Parathyroid adenoma (tissue), 2 donors: Measurements from ENCODE around the gene NEIL3.

Experiments
- H2AFZ ChIP-seq: fragments of 300-600 bp; sonication (generic); one replicate; pipeline ENCODE4 v1.7.0; 2017; ENCODE audit warnings: antibody characterized with exemption, mild to moderate bottlenecking
- H3K27ac ChIP-seq: fragments of 300-600 bp; sonication (generic); one replicate; pipeline ENCODE4 v1.7.0; 2017
- H3K27me3 ChIP-seq: fragments of 300-600 bp; sonication (generic); one replicate; pipeline ENCODE4 v1.7.0; 2017; ENCODE audit warnings: low read length; ENCODE audit not compliant: control insufficient read depth, insufficient read depth
- H3K36me3 ChIP-seq: fragments of 300-600 bp; sonication (generic); one replicate; pipeline ENCODE4 v1.7.0; 2017; ENCODE audit warnings: low read length; ENCODE audit not compliant: control insufficient read depth, insufficient read depth
- H3K4me1 ChIP-seq: fragments of 300-600 bp; sonication (generic); one replicate; pipeline ENCODE4 v1.7.0; 2017; ENCODE audit warnings: control low read depth
- H3K4me2 ChIP-seq: fragments of 300-600 bp; sonication (generic); one replicate; pipeline ENCODE4 v1.7.0; 2017; ENCODE audit warnings: low read length
- H3K4me3 ChIP-seq: fragments of 300-600 bp; sonication (generic); one replicate; pipeline ENCODE4 v1.7.0; 2017; ENCODE audit warnings: low read depth, low read length
- H3K79me2 ChIP-seq: fragments of 300-600 bp; sonication (generic); one replicate; pipeline ENCODE4 v1.7.0; 2017; ENCODE audit warnings: control low read depth
- H3K9ac ChIP-seq: fragments of 300-600 bp; sonication (generic); one replicate; pipeline ENCODE4 v1.7.0; 2017; ENCODE audit warnings: mild to moderate bottlenecking
- H3K9me3 ChIP-seq: fragments of 300-600 bp; sonication (generic); one replicate; pipeline ENCODE4 v1.7.0; 2017; ENCODE audit warnings: low read length; ENCODE audit not compliant: control insufficient read depth
- TF ChIP-seq, protein P1 (sequence below): fragments of 300-600 bp; sonication (generic); IDR thresholded peaks from one replicate; pipeline ENCODE4 v1.7.0; 2017; ENCODE audit warnings: antibody characterized with exemption, mild to moderate bottlenecking
- donor health status: primary hyperparathyroidism.

Gene NEIL3

GRCh38 chr4:177380730-177381287 is 71.1 kb downstream of the NEIL3 start:
- no peak overlapping the region for H3K27ac ChIP-seq
- H3K4me3 ChIP-seq, result no peak overlapping the region

GRCh38 chr4:177381762-177382310 is 72.2 kb downstream of the NEIL3 start:
- TF ChIP-seq, protein P1, sequence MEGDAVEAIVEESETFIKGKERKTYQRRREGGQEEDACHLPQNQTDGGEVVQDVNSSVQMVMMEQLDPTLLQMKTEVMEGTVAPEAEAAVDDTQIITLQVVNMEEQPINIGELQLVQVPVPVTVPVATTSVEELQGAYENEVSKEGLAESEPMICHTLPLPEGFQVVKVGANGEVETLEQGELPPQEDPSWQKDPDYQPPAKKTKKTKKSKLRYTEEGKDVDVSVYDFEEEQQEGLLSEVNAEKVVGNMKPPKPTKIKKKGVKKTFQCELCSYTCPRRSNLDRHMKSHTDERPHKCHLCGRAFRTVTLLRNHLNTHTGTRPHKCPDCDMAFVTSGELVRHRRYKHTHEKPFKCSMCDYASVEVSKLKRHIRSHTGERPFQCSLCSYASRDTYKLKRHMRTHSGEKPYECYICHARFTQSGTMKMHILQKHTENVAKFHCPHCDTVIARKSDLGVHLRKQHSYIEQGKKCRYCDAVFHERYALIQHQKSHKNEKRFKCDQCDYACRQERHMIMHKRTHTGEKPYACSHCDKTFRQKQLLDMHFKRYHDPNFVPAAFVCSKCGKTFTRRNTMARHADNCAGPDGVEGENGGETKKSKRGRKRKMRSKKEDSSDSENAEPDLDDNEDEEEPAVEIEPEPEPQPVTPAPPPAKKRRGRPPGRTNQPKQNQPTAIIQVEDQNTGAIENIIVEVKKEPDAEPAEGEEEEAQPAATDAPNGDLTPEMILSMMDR, result no peak
- no peak overlapping the region for H3K4me3 ChIP-seq
- H3K79me2 ChIP-seq, result no peaks in the 10 kb centered on the region
- no peaks in the 10 kb centered on the region for H3K27me3 ChIP-seq
- H2AFZ ChIP-seq, result no peak overlapping the region
- no peaks in the 10 kb centered on the region for H3K4me1 ChIP-seq
- no peaks in the 10 kb centered on the region for H3K36me3 ChIP-seq
- no peak overlapping the region for H3K4me2 ChIP-seq
- H3K9ac ChIP-seq, result no peak overlapping the region
- no peaks in the 10 kb centered on the region for H3K9me3 ChIP-seq
- H3K27ac ChIP-seq, result no peak overlapping the region

More at GRCh38 chr4:177380730-177381287, 71.1 kb downstream of the NEIL3 start:
- Histone ChIP-seq H3K36me3 (no peaks in the 10 kb centered on the region), H3K4me1 (no peaks in the 10 kb centered on the region), H3K4me2 (no peak overlapping the region), H3K9me3 (no peaks in the 10 kb centered on the region), H2AFZ (no peak overlapping the region), H3K27me3 (no peaks in the 10 kb centered on the region), H3K79me2 (no peaks in the 10 kb centered on the region), H3K9ac (no peak overlapping the region)
- TF ChIP-seq, protein P1, result no peak

- TF ChIP-seq, protein P1, result no peak
These were observed 75.3 kb downstream of the NEIL3 start for GRCh38 chr4:177384856-177385397.

GRCh38 chr4:177385576-177386277 is 76.1 kb downstream of the NEIL3 start:
- H3K4me2 ChIP-seq, result no peak overlapping the region
- no peak overlapping the region for H2AFZ ChIP-seq
- no peaks in the 10 kb centered on the region for H3K36me3 ChIP-seq
- TF ChIP-seq, protein P1, result no peak
- H3K27me3 ChIP-seq, result no peaks in the 10 kb centered on the region
- H3K4me1 ChIP-seq, result no peaks in the 10 kb centered on the region
- H3K9me3 ChIP-seq, result no peaks in the 10 kb centered on the region
- no peaks in the 10 kb centered on the region for H3K79me2 ChIP-seq
- no peak overlapping the region for H3K9ac ChIP-seq
- H3K4me3 ChIP-seq, result no peak overlapping the region
- no peak overlapping the region for H3K27ac ChIP-seq

More at GRCh38 chr4:177384856-177385397, 75.3 kb downstream of the NEIL3 start:
- H2AFZ ChIP-seq, result no peak overlapping the region
- no peaks in the 10 kb centered on the region for H3K27me3 ChIP-seq
- no peaks in the 10 kb centered on the region for H3K36me3 ChIP-seq
- no peak overlapping the region for H3K4me2 ChIP-seq
- no peak overlapping the region for H3K27ac ChIP-seq
- no peak overlapping the region for H3K9ac ChIP-seq
- H3K4me3 ChIP-seq, result no peak overlapping the region
- H3K79me2 ChIP-seq, result no peaks in the 10 kb centered on the region
- H3K9me3 ChIP-seq, result no peaks in the 10 kb centered on the region
- H3K4me1 ChIP-seq, result no peaks in the 10 kb centered on the region
